HepG2 (cell line): ENCODE data around the gene RAB23. TPM values are rescaled to one million over a fixed set of nuclear protein-coding genes. Genes with fewer than 3 reads are reported as not detected.

Source experiments
- ATF6 ChIP-seq: sonication (generic); formaldehyde crosslinking; conservative IDR thresholded peaks from 2 replicates; pipeline ENCODE4 v1.4.0; 2020; ENCODE audit warnings: missing genetic modification reagents
- ERF ChIP-seq: IDR thresholded peaks from 2 replicates; pipeline ENCODE4 v1.6.1; 2018; ENCODE audit warnings: missing biosample characterization, missing genetic modification reagents
- FOXJ3 ChIP-seq: sonication (generic); formaldehyde crosslinking; IDR thresholded peaks from 2 replicates; pipeline ENCODE4 v1.4.0; 2020; ENCODE audit warnings: missing genetic modification reagents, mild to moderate bottlenecking, borderline replicate concordance
- HMGXB3 ChIP-seq: sonication (generic); formaldehyde crosslinking; IDR thresholded peaks from 2 replicates; pipeline ENCODE4 v1.4.0; 2020; ENCODE audit warnings: missing genetic modification reagents, borderline replicate concordance
- KDM2A ChIP-seq: sonication (generic); formaldehyde crosslinking; IDR thresholded peaks from 2 replicates; pipeline ENCODE4 v1.4.0; 2020; ENCODE audit warnings: low read depth, missing genetic modification reagents, borderline replicate concordance
- MXD3 ChIP-seq: IDR thresholded peaks from 2 replicates; pipeline ENCODE4 v1.6.1; 2016; ENCODE audit warnings: mild to moderate bottlenecking, missing biosample characterization, missing genetic modification reagents
- NCOA5 ChIP-seq: sonication (generic); formaldehyde crosslinking; IDR thresholded peaks from 2 replicates; pipeline ENCODE4 v1.4.0; 2020; ENCODE audit warnings: missing genetic modification reagents
- PLSCR1 ChIP-seq: sonication (generic); formaldehyde crosslinking; IDR thresholded peaks from 2 replicates; pipeline ENCODE4 v1.5.0; 2020; ENCODE audit warnings: missing genetic modification reagents, mild to moderate bottlenecking, borderline replicate concordance
- PREB ChIP-seq: sonication (generic); formaldehyde crosslinking; IDR thresholded peaks from 2 replicates; pipeline ENCODE4 v1.4.0; 2020; ENCODE audit warnings: missing genetic modification reagents
- ZBTB38 ChIP-seq: sonication (generic); formaldehyde crosslinking; IDR thresholded peaks from 2 replicates; pipeline ENCODE4 v1.5.1; 2020; ENCODE audit warnings: mild to moderate bottlenecking, missing genetic modification reagents
- ZMYM4 ChIP-seq: sonication (generic); formaldehyde crosslinking; IDR thresholded peaks from 2 replicates; pipeline ENCODE4 v1.8.1; 2023; ENCODE audit warnings: mild to moderate bottlenecking, missing genetic modification reagents
- ZNF24 ChIP-seq: fragments of 450-650 bp; IDR thresholded peaks from 2 replicates; pipeline ENCODE4 v1.6.1; 2017; ENCODE audit warnings: antibody characterized with exemption, mild to moderate bottlenecking
- ZNF510 ChIP-seq: sonication (generic); formaldehyde crosslinking; IDR thresholded peaks from 2 replicates; pipeline ENCODE4 v1.4.0; 2020; ENCODE audit warnings: low read depth, mild to moderate bottlenecking, missing genetic modification reagents
- ZNF691 ChIP-seq: sonication (generic); formaldehyde crosslinking; IDR thresholded peaks from 2 replicates; pipeline ENCODE4 v1.4.0; 2020; ENCODE audit warnings: missing genetic modification reagents, low read depth, mild to moderate bottlenecking, borderline replicate concordance
- ZNF772 ChIP-seq: sonication (generic); formaldehyde crosslinking; IDR thresholded peaks from 2 replicates; pipeline ENCODE4 v1.5.0; 2020; ENCODE audit warnings: mild to moderate bottlenecking, missing genetic modification reagents
- ZNF780A ChIP-seq: sonication (generic); formaldehyde crosslinking; IDR thresholded peaks from 2 replicates; pipeline ENCODE4 v1.8.0; 2022; ENCODE audit warnings: mild to moderate bottlenecking, missing genetic modification reagents, moderate library complexity
- ZNF850 ChIP-seq: sonication (generic); formaldehyde crosslinking; conservative IDR thresholded peaks from 2 replicates; pipeline ENCODE4 v1.9.0; 2021; ENCODE audit warnings: mild to moderate bottlenecking, missing genetic modification reagents
- polyA plus RNA-seq, 8 experiments: library from polyadenylated mRNA; depleted of rRNA in 3 of 8; stranded (reverse) in 7 of 8; unstranded in 1 of 8; fragments of >200 nt; fragmentation: Illumina TruSeq in 4 of 8; extraction: Trizol in 4 of 8; gene quantifications; 2 replicates each; pipeline versions ENCODE4 v1.2.1 to v1.2.3, GENCODE V29; 2011 to 2016; ENCODE audit warnings: low read depth in 4 of 8, missing spikeins in 1 of 8, mixed read lengths in 1 of 8; ENCODE audit not compliant: insufficient read depth in 1 of 8
- total RNA-seq, 5 experiments: library from RNA; depleted of rRNA; stranded (reverse); fragments of >200 nt; fragmentation: Illumina TruSeq; extraction: Trizol; gene quantifications; 2 replicates each; pipeline ENCODE4 v1.2.3, GENCODE V29; 2016; ENCODE audit warnings: low read depth in 1 of 5

Gene RAB23
- total and polyA plus RNA-seq, 2 of the 13 experiments (the other 11 are each of a cell fraction or from before 2014, with no cell fraction given), result 5.5 to 16.4 TPM

GRCh38 chr6:57172136-57173055 lies 49.7 kb downstream of the RAB23 start, which contains the start of gene BAG2 (continued):
- peak; percentile 91; the same call in 1 of the 2 replicates for TF ChIP-seq PREB (CRISPR knock-in tag)
- peak; percentile 92 for TF ChIP-seq ZNF772 (CRISPR knock-in tag)
- TF ChIP-seq HMGXB3 (CRISPR knock-in tag), result no peak; the same call in 1 of the 2 replicates
- peak; percentile 85 for TF ChIP-seq ZMYM4 (CRISPR knock-in tag)
- TF ChIP-seq ZNF691 (CRISPR knock-in tag), result peak; percentile 83
- peak; percentile 93; the same call in 1 of the 2 replicates for TF ChIP-seq ZNF850 (CRISPR knock-in tag)
- peak; percentile 29; the same call in 1 of the 2 replicates for TF ChIP-seq PLSCR1 (CRISPR knock-in tag)
- TF ChIP-seq ZNF780A (CRISPR knock-in tag), result no peak; the same call in 1 of the 2 replicates
- TF ChIP-seq MXD3 (CRISPR knock-in tag), result peak; percentile 67
- TF ChIP-seq NCOA5 (CRISPR knock-in tag), result no peak; the same call in none of the 2 replicates
- TF ChIP-seq KDM2A, result peak; percentile 96
- TF ChIP-seq ATF6, result peak; percentile 76; the same call in 1 of the 2 replicates
- TF ChIP-seq ERF, result peak; percentile 56; the same call in 1 of the 2 replicates
- TF ChIP-seq ZNF510 (CRISPR knock-in tag), result peak; percentile 91; the same call in 1 of the 2 replicates
- TF ChIP-seq ZBTB38 (CRISPR knock-in tag), result peak; percentile 82; the same call in 1 of the 2 replicates
- no peak for TF ChIP-seq ZNF24
- peak; percentile 68; the same call in 1 of the 2 replicates for TF ChIP-seq FOXJ3 (CRISPR knock-in tag)
